ENCODE measurements around the gene MYO5C. TPM values are rescaled to one million over a fixed set of nuclear protein-coding genes. Genes with fewer than 3 reads are reported as not detected.

The MYO5C gene
- total RNA-seq, 6 donors from 2014 or later, result 59.9 to 128 (median 84.5) TPM

DNA sequence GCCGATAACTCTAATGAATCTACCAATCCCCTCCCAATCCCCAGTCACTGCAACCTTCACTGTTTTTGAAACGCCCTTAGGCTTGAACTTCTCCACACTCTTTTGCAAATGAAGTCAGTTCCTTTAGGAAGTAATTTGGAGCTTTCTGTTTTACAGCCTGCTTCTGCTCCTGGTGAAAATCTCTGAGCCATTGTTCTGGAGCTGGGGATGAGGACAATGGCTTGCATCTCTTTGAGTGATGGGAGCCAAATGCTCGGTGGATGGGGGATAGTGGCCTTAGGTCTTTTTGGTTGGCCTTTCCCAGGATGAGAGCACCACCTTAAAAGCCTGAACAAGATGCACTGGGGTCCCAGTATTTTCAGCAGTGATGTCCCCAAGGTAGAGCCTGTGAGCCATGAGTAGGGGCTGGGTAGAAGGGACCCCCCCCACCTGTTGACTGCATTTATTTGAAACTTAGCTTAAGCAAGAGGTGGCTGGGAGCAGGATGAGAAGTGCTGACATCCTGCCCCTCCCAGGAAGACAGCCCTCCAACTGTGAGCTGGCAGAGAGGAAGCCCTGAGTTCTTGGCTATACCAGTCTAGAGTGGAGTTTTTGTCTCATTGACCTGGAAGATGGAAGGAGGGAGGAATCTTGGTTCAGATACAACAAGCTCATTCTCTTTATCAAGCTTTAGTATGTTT is 7.6 kb upstream of the MYO5C start:
- H3K4me3 ChIP-seq, result no peak overlapping the region
- H3K9me3 ChIP-seq, result no peaks in the 10 kb centered on the region
- ATAC-seq (ENCODE audit: low FRiP score in 2 of 2), result no peak
- no peak for DNase-seq
- no peaks in the 10 kb centered on the region for H3K36me3 ChIP-seq
- no peaks in the 10 kb centered on the region for H3K4me1 ChIP-seq
- H3K27me3 ChIP-seq, result no peaks in the 10 kb centered on the region
- TF ChIP-seq POLR2A (IDR thresholded peaks at IDR 0.05), result no peak
- TF ChIP-seq, protein P1, sequence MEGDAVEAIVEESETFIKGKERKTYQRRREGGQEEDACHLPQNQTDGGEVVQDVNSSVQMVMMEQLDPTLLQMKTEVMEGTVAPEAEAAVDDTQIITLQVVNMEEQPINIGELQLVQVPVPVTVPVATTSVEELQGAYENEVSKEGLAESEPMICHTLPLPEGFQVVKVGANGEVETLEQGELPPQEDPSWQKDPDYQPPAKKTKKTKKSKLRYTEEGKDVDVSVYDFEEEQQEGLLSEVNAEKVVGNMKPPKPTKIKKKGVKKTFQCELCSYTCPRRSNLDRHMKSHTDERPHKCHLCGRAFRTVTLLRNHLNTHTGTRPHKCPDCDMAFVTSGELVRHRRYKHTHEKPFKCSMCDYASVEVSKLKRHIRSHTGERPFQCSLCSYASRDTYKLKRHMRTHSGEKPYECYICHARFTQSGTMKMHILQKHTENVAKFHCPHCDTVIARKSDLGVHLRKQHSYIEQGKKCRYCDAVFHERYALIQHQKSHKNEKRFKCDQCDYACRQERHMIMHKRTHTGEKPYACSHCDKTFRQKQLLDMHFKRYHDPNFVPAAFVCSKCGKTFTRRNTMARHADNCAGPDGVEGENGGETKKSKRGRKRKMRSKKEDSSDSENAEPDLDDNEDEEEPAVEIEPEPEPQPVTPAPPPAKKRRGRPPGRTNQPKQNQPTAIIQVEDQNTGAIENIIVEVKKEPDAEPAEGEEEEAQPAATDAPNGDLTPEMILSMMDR (IDR thresholded peaks at IDR 0.05), result no peak
- TF ChIP-seq POLR2AphosphoS5 (IDR thresholded peaks at IDR 0.05), result no peak
- no peak for TF ChIP-seq EP300 (IDR thresholded peaks at IDR 0.05)
- 79 to 80% methylated on average over 3 of the region's 3 CpGs for WGBS, 2 donors
- no peak overlapping the region for H3K27ac ChIP-seq

DNA sequence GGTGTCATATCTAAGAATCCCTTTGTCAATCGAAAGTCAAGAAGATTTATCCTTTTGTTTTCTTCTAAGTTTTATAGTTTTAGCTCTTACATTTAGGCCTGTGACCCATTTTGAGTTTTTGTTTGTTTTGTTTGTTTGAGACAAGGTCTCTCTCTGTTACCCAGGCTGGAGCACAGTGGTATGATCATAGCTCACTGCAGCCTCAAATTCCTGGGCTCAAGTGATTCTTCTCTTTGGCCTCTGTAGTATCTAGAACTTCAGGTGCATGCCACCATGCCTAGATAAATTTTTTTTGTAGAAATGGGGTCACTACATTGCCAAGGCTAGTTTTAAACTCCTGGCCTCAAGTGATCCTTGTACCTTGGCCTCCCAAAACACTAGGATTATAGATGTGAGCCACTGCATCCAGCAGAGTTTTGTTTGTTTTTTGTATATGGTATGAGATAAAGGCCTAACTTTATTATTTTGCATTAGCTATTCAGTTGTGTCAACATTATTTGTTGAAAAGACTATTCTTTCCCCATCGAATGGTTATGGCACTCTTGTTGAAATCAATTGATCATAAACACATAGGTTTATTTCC is 5.8 kb upstream of the MYO5C start:
- DNase-seq, result no peak
- H3K4me3 ChIP-seq, result no peak overlapping the region
- H3K36me3 ChIP-seq, result no peaks in the 10 kb centered on the region
- H3K9me3 ChIP-seq, result no peaks in the 10 kb centered on the region
- no peaks in the 10 kb centered on the region for H3K4me1 ChIP-seq
- H3K27ac ChIP-seq, result no peak overlapping the region
- no peaks in the 10 kb centered on the region for H3K27me3 ChIP-seq
- 90 to 94% methylated on average over 2 of the region's 2 CpGs for WGBS, 2 donors
- TF ChIP-seq POLR2A (IDR thresholded peaks at IDR 0.05) (no peak), POLR2AphosphoS5 (IDR thresholded peaks at IDR 0.05) (no peak), EP300 (IDR thresholded peaks at IDR 0.05) (no peak)
- TF ChIP-seq, protein P1 (IDR thresholded peaks at IDR 0.05), result no peak
- ATAC-seq (ENCODE audit: low FRiP score in 2 of 2), result no peak

DNA sequence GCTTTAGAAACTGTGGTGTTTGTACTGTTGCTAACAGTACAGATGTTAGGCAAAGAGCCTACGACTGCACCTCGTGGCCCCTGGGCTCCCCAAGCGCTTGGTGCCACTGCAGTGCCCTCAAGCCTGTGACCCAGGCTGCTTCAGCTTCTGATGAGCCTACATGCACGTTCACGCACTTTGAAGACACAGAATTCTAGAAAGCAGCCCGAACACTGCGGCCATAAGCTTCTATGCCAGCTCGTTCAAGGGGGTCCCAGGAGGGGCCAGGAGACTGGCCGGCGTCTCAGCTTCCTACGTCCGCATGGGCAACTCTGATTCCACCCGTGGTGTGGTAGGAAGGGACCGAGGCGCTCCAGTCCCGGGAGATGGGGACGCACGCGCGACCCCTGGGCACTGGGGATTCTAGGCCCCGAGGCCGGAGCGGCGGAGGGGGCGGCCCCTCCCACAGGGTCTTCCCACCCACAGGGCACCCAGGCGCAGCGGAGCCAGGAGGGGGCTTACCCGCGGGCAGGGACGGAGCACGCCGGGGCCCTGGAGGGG is 653 bp downstream of the MYO5C start:
- Histone ChIP-seq H3K4me3 (peak overlapping the region; percentile 19 to 64 (median 52)), H3K4me1 (peaks cover 5 to 29% (median 17%) of the 10 kb centered on the region in 4 donors), H3K27ac (peak overlapping the region; percentile 82 to 90 (median 84)), H3K9me3 (no peaks in the 10 kb centered on the region), H3K36me3 (no peaks in the 10 kb centered on the region), H3K27me3 (peaks cover 0 to 18% (median 8%) of the 10 kb centered on the region in 4 donors)
- no peak for TF ChIP-seq POLR2A (IDR thresholded peaks at IDR 0.05)
- ATAC-seq (ENCODE audit: low FRiP score in 2 of 2), result peak; percentile 15 to 19
- no peak for DNase-seq
- 5 to 7% methylated on average over 8 to 24 of the region's 32 CpGs for WGBS, 2 donors

DNA sequence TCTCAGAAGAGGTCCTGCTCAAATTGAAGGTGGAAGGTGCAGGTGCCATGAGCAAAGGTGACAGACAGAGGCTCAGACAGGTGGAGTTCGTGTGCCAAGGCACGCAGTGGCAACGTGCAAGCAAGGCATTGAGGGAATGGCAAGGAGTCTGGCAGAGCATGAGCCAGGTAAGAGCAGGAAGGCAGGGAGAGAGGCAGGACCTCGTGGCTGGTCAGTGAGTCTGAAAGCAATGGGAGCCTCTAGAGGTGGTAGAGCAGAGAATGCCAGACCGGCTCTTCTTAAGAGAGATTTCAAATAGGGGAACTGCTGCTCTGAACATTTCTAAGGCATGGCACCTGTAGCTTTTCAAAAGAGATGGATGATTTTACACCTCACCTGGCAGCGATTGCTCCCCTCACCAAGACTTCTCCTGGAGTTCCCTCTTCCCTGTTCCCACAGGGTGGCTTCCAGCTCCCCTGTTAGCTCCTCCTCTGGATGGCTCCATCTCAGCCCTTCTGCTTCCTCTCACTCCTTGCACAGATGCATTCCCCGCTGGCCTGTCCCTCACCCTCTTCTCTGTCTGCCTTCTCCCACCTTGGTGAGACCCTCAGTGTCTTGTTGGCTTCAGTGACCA is 2.7 kb downstream of the MYO5C start:
- Histone ChIP-seq H3K9me3 (no peaks in the 10 kb centered on the region), H3K4me3 (peak overlapping the region in 1 of 4 donors; percentile 53), H3K27ac (peak overlapping the region in 3 of 4 donors; percentile 10 to 90 (median 58)), H3K4me1 (peaks cover 11 to 41% (median 20%) of the 10 kb centered on the region in 4 donors), H3K27me3 (peaks cover 0 to 18% (median 8%) of the 10 kb centered on the region in 4 donors), H3K36me3 (no peaks in the 10 kb centered on the region)
- 52 to 80% methylated on average over 7 of the region's 7 CpGs for WGBS, 2 donors
- DNase-seq (peak in 1 of 2 donors; percentile 39), ATAC-seq (ENCODE audit: low FRiP score in 2 of 2) (no peak)
- no peak for TF ChIP-seq EP300 (IDR thresholded peaks at IDR 0.05)
- TF ChIP-seq, protein P1 (IDR thresholded peaks at IDR 0.05), result no peak
- TF ChIP-seq POLR2AphosphoS5 (IDR thresholded peaks at IDR 0.05), result no peak

DNA sequence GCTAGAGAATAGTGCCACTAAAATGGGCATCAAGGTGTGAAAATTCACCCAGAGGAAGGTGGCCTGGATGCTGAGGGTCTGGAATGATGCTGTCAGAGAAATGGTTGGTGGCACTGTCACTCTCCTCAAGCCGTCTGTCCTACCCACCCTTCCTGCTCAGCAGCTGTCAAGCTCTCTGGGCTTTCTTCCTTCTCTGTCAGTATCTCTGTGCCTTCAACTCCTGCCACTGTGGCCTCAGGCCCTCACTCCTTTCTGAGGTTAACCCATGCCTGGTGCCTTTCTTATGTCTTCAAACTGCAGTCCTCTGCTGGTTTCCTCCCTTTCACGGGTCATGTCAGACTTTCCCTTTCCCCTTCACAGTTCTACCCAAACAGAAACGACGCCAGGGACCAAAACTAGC is 4.4 kb downstream of the MYO5C start:
- peaks cover 11 to 44% (median 20%) of the 10 kb centered on the region in 4 donors for H3K4me1 ChIP-seq
- H3K27ac ChIP-seq, result no peak overlapping the region
- no peaks in the 10 kb centered on the region for H3K36me3 ChIP-seq

More for the DNA sequence above, 4.4 kb downstream of the MYO5C start:
- H3K4me3 ChIP-seq, result no peak overlapping the region
- peaks cover 0 to 18% (median 8%) of the 10 kb centered on the region in 4 donors for H3K27me3 ChIP-seq
- TF ChIP-seq EP300 (IDR thresholded peaks at IDR 0.05) (no peak), POLR2A (IDR thresholded peaks at IDR 0.05) (no peak), POLR2AphosphoS5 (IDR thresholded peaks at IDR 0.05) (no peak)
- TF ChIP-seq, protein P1 (IDR thresholded peaks at IDR 0.05), result no peak
- 69 to 71% methylated on average over 4 of the region's 4 CpGs for WGBS, 2 donors
- ATAC-seq (ENCODE audit: low FRiP score in 2 of 2) (no peak), DNase-seq (no peak)
- H3K9me3 ChIP-seq, result no peaks in the 10 kb centered on the region

Data from upper lobe of left lung (tissue), 6 donors.